Natural killer cell (primary cell): Measurements from ENCODE around the gene ARL5C. TPM values are rescaled to one million over a fixed set of nuclear protein-coding genes. Genes with fewer than 3 reads are reported as not detected.

Experiments
- ATAC-seq, 3 donors: fragments of 150-1000 bp in 2 of 3; fragments of 200-7000 bp in 1 of 3; cut with Tn5 transposase; 1 replicate in 1 of 3; 2 replicates in 2 of 3; pipeline ENCODE4 v1.10.0; 2021; ENCODE audit warnings: mild to moderate bottlenecking in 2 of 3, moderate library complexity in 2 of 3
- DNase-seq, 2 donors: peaks; one replicate each; pipeline versions ENCODE4 v3.0.0 to v3.0.0-alpha.2; 2013 to 2021; ENCODE audit warnings: mixed read lengths in 1 of 2
- H3K27ac ChIP-seq: one replicate; pipeline ENCODE4 v1.5.1; 2013; ENCODE audit warnings: mild to moderate bottlenecking, low read length
- H3K27me3 ChIP-seq: one replicate; pipeline ENCODE4 v1.6.1; 2013; ENCODE audit warnings: low read length; ENCODE audit not compliant: control insufficient read depth, insufficient read depth
- H3K36me3 ChIP-seq: one replicate; pipeline ENCODE4 v1.6.1; 2013; ENCODE audit warnings: low read length; ENCODE audit not compliant: control insufficient read depth, insufficient read depth
- H3K4me1 ChIP-seq: one replicate; pipeline ENCODE4 v1.6.1; 2013; ENCODE audit warnings: low read length; ENCODE audit not compliant: control insufficient read depth, insufficient read depth
- H3K4me3 ChIP-seq: one replicate; pipeline ENCODE4 v1.5.1; 2013; ENCODE audit warnings: low read length
- H3K9me3 ChIP-seq: one replicate; pipeline ENCODE4 v1.6.1; 2013; ENCODE audit warnings: low read length; ENCODE audit not compliant: control insufficient read depth, insufficient read depth
- H3K27ac Mint-ChIP-seq, 2 donors: one replicate each; pipeline ENCODE4 v1.8.0; 2022; ENCODE audit warnings: mild to moderate bottlenecking in 2 of 2, mixed read lengths in 2 of 2, moderate library complexity in 1 of 2
- H3K27me3 Mint-ChIP-seq, 2 donors: one replicate each; pipeline ENCODE4 v1.8.0; 2022; ENCODE audit warnings: low read depth in 2 of 2, mixed read lengths in 2 of 2
- H3K36me3 Mint-ChIP-seq: one replicate; pipeline ENCODE4 v1.8.0; 2022; ENCODE audit warnings: mixed read lengths
- H3K4me1 Mint-ChIP-seq, 2 donors: one replicate each; pipeline ENCODE4 v1.8.0; 2022; ENCODE audit warnings: mixed read lengths in 2 of 2
- H3K4me3 Mint-ChIP-seq: one replicate; pipeline ENCODE4 v1.8.0; 2022; ENCODE audit warnings: mild to moderate bottlenecking, moderate library complexity, mixed read lengths
- H3K9me3 Mint-ChIP-seq, 2 donors: one replicate each; pipeline ENCODE4 v1.8.0; 2022; ENCODE audit warnings: mixed read lengths in 2 of 2
- CTCF ChIP-seq: fragments of 200-600 bp; IDR thresholded peaks from one replicate; pipeline ENCODE4 v1.8.0; 2022; ENCODE audit warnings: antibody characterized with exemption
- WGBS: methylation state at CpG from one replicate; pipeline ENCODE4 v1.1.7; 2013; ENCODE audit warnings: missing lambda C conversion rate; ENCODE audit not compliant: insufficient coverage; 5-methylcytosine and 5-hydroxymethylcytosine counted together
- intact Hi-C: fragments of 100-400 bp; cut with micrococcal nuclease; formaldehyde crosslinking; loops from one replicate; pipeline ENCODE4 v1.14.2; 2022
- total RNA-seq, 4 donors: library from RNA; stranded (reverse); fragments of 120-200 nt in 1 of 4; gene quantifications; one replicate each; pipeline versions ENCODE4 v1.2.3 to v1.2.4, GENCODE V29; 2013 to 2022

Gene ARL5C
- under 1 TPM in 1 of 3 donors, not detected in 2; 0.33 TPM for total RNA-seq
- 0.16 TPM for total RNA-seq (2013)

GRCh38 chr17:39165841-39166349 is at the start of gene ARL5C:
TSS of gene ARL5C (minus strand) at chr17:39166161. CDS start at chr17:39165760, 401 bp downstream.
- Histone ChIP-seq H3K27me3 (no peaks in the 10 kb centered on the region), H3K4me3 (peak within 1 kb of the TSS; percentile 61), H3K36me3 (no peaks in the 10 kb centered on the region), H3K4me1 (peaks cover 41% of the 10 kb centered on the region), H3K27ac (peak within 1 kb of the TSS; percentile 24), H3K9me3 (no peaks in the 10 kb centered on the region)
- peak within 1 kb of the TSS; percentile 42 to 80 for H3K27ac Mint-ChIP-seq
- no peak for ATAC-seq
- DNase-seq = no peak
- peak within 1 kb of the TSS; percentile 92 for H3K4me3 Mint-ChIP-seq
- H3K27me3 Mint-ChIP-seq = no peaks in the 10 kb centered on the region
- no peaks in the 10 kb centered on the region for H3K36me3 Mint-ChIP-seq
- WGBS = 55% methylated on average over 17 of the region's 17 CpGs
- intact Hi-C loops = loop anchor here (5.0 kb wide), 1 partner anchor 66 kb away; no protein-coding TSS in a partner anchor
- H3K4me1 Mint-ChIP-seq = peaks cover 31 to 33% of the 10 kb centered on the region in 2 donors
- no peaks in the 10 kb centered on the region for H3K9me3 Mint-ChIP-seq
- no peak for TF ChIP-seq CTCF

GRCh38 chr17:39213852-39214251 is 47.9 kb upstream of the ARL5C start:
- Mint-ChIP-seq H3K4me3 (no peak overlapping the region), H3K27me3 (peaks cover 16 to 30% of the 10 kb centered on the region in 2 donors), H3K4me1 (peaks cover 0 to 18% of the 10 kb centered on the region in 2 donors), H3K36me3 (no peaks in the 10 kb centered on the region), H3K27ac (no peak overlapping the region), H3K9me3 (no peaks in the 10 kb centered on the region)
- no peak for TF ChIP-seq CTCF
- peaks cover 19% of the 10 kb centered on the region for H3K4me1 ChIP-seq
- 84% methylated on average over 9 of the region's 9 CpGs for WGBS
- H3K36me3 ChIP-seq = no peaks in the 10 kb centered on the region
- no peaks in the 10 kb centered on the region for H3K9me3 ChIP-seq
- peaks cover 10% of the 10 kb centered on the region for H3K27me3 ChIP-seq
- no peak overlapping the region for H3K4me3 ChIP-seq
- intact Hi-C loops = no loop called here
- no peak for DNase-seq
- no peak overlapping the region for H3K27ac ChIP-seq
- no peak for ATAC-seq

- no peaks in the 10 kb centered on the region for H3K36me3 ChIP-seq
- peaks cover 0 to 15% of the 10 kb centered on the region in 2 donors for H3K4me1 Mint-ChIP-seq
- intact Hi-C loops = no loop called here
- no peak for TF ChIP-seq CTCF
- peaks cover 28% of the 10 kb centered on the region for H3K4me1 ChIP-seq
- H3K9me3 ChIP-seq = no peaks in the 10 kb centered on the region
- H3K27ac ChIP-seq = no peak overlapping the region
- H3K27me3 ChIP-seq = peaks cover 10% of the 10 kb centered on the region
- peaks cover 14 to 29% of the 10 kb centered on the region in 2 donors for H3K27me3 Mint-ChIP-seq
- no peak for DNase-seq
- ATAC-seq = no peak
- WGBS = 88% methylated on average over 16 of the region's 16 CpGs
- H3K27ac Mint-ChIP-seq = no peak overlapping the region
- H3K4me3 Mint-ChIP-seq = no peak overlapping the region
- no peak overlapping the region for H3K4me3 ChIP-seq
- H3K9me3 Mint-ChIP-seq = no peaks in the 10 kb centered on the region
- H3K36me3 Mint-ChIP-seq = no peaks in the 10 kb centered on the region
Observed at GRCh38 chr17:39212841-39213480, 47.0 kb upstream of the ARL5C start.
